Kidney glomerular epithelial cell (primary cell): ENCODE data around the gene LPCAT1.
"Not testable (repeated sequence)": the region's sequence is repeated elsewhere in the genome, so short reads cannot be mapped to it uniquely, and the experiment has no call there.

ENCODE experiments used
- DNase-seq: peaks from one replicate; lab custom pipeline; 2025; lab: John Stamatoyannopoulos, UW

The LPCAT1 gene

GRCh38 chr5:1424716-1425115 is 99.0 kb downstream of the LPCAT1 start:
- no peak for DNase-seq

GRCh38 chr5:1423901-1424603 is 99.7 kb downstream of the LPCAT1 start:
- no peak for DNase-seq

GRCh38 chr5:1422522-1422921 is 101.2 kb downstream of the LPCAT1 start:
- DNase-seq = not testable (repeated sequence)

- no peak for DNase-seq
Observed at GRCh38 chr5:1421521-1422341, 102.0 kb downstream of the LPCAT1 start.

- peak; percentile 64 for DNase-seq
Observed at GRCh38 chr5:1420211-1421195, 103.3 kb downstream of the LPCAT1 start.

GRCh38 chr5:1419476-1420210 is 104.1 kb downstream of the LPCAT1 start:
- DNase-seq = no peak

- DNase-seq = no peak
Observed at GRCh38 chr5:1418921-1419280, 104.9 kb downstream of the LPCAT1 start.

- DNase-seq = no peak
Observed at GRCh38 chr5:1418238-1418920, 105.4 kb downstream of the LPCAT1 start.

- DNase-seq = no peak
Observed at GRCh38 chr5:1417586-1418225, 106.1 kb downstream of the LPCAT1 start.

- DNase-seq = no peak
Observed at GRCh38 chr5:1416856-1417469, 106.8 kb downstream of the LPCAT1 start.

GRCh38 chr5:1415626-1416360 is 108.0 kb downstream of the LPCAT1 start:
- no peak for DNase-seq

GRCh38 chr5:1415059-1415425 is 108.7 kb downstream of the LPCAT1 start:
- DNase-seq = no peak

- DNase-seq = no peak
Observed at GRCh38 chr5:1414311-1415058, 109.3 kb downstream of the LPCAT1 start.

GRCh38 chr5:1413611-1414241 is 110.0 kb downstream of the LPCAT1 start:
- no peak for DNase-seq

GRCh38 chr5:1413211-1413610 is 110.5 kb downstream of the LPCAT1 start:
- DNase-seq = no peak

GRCh38 chr5:1412621-1413020 is 111.1 kb downstream of the LPCAT1 start:
- no peak for DNase-seq

- DNase-seq = no peak
Observed at GRCh38 chr5:1412163-1412562, 111.6 kb downstream of the LPCAT1 start.
